ENCODE measurements around the gene THAP3.

Gene THAP3

DNA sequence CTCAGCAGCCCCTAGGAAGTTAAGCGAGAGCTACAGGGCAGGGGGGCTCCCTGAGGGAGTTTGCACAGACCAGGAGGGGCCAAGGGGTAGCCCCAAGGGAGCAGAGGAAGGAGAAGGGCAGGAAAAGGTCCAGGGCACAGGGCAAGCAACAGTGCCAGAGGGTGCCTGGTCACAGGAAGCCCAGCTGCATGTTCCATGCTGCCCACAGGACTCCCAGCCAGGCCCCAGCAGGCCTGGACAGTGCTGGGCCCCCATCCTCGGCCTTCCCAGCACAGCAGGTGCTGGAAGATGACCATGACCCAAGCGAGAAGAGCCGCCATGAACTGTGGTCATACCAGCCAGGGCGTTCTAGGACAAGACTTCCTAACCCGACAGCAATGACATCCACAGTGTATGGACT is 33.0 kb upstream of the THAP3 start:
- DNase-seq (ENCODE audit: low read depth): no peak
- TF ChIP-seq, protein P1, sequence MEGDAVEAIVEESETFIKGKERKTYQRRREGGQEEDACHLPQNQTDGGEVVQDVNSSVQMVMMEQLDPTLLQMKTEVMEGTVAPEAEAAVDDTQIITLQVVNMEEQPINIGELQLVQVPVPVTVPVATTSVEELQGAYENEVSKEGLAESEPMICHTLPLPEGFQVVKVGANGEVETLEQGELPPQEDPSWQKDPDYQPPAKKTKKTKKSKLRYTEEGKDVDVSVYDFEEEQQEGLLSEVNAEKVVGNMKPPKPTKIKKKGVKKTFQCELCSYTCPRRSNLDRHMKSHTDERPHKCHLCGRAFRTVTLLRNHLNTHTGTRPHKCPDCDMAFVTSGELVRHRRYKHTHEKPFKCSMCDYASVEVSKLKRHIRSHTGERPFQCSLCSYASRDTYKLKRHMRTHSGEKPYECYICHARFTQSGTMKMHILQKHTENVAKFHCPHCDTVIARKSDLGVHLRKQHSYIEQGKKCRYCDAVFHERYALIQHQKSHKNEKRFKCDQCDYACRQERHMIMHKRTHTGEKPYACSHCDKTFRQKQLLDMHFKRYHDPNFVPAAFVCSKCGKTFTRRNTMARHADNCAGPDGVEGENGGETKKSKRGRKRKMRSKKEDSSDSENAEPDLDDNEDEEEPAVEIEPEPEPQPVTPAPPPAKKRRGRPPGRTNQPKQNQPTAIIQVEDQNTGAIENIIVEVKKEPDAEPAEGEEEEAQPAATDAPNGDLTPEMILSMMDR (conservative IDR thresholded peaks at IDR 0.05; ENCODE audit: control insufficient read depth, insufficient read depth, low read depth, low read length): no peak
- H3K4me3 ChIP-seq (ENCODE audit: control insufficient read depth, low read depth, low read length): no peak overlapping the region

DNA sequence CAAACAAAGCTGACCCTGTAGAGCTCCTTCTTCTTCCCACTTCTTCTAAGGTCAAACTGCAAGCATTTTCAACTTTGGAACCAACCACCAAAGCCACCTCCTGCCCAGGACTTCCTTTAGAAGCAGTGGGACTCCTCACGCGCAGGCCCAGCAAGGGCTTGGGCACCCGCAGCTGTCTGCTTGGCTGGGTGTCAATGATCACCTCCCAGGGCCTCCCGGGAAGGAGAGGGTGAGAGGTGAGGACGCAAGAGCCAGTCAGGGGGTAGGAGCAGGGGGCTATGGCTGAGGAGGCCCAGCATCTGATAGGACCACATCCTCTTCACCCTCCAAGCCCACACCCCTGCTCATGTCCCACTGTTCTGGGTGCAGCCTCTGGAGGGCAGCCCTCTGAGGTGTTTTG is 32.2 kb upstream of the THAP3 start:
- no peak for DNase-seq (ENCODE audit: low read depth)
- TF ChIP-seq, protein P1 (conservative IDR thresholded peaks at IDR 0.05; ENCODE audit: control insufficient read depth, insufficient read depth, low read depth, low read length): no peak

DNA sequence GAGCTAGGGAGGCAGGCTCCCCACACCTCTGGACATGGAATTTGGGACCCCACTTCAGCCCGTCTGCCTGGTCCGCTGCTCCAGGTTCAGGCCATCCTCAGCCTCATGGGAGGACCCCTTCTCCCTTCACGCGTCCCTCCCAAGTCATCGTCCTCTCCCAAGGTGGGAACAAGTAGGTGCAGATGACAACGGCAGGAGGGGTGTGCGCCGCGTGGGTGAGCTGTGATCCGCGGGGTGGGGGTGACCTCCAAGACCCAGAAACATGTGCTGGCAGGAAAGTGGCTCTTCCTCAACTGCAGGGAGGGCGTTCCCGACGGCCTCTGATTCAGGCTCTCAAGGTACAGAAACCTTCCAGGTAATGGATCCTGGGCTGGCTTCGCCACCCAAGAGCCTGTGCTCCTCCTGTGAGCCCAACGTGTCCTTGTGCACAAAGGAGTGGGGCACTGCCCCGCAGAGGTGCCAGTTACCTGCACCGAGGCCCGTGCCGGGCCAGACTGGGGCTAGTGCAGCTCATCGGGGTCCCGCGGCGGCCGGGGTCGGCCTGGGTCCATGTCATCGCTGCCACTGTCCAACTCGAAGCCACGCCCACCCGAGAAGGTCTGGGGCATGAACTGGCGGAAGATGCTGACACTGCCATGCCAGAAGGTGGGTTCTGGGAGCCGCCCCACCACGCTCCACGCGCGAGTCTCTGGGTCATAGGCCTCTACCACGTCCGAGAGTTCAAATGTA is 31.6 kb upstream of the THAP3 start:
- TF ChIP-seq, protein P1 (conservative IDR thresholded peaks at IDR 0.05; ENCODE audit: control insufficient read depth, insufficient read depth, low read depth, low read length): no peak

More for the DNA sequence above, 32.2 kb upstream of the THAP3 start:
- H3K4me3 ChIP-seq (ENCODE audit: control insufficient read depth, low read depth, low read length): no peak overlapping the region

DNA sequence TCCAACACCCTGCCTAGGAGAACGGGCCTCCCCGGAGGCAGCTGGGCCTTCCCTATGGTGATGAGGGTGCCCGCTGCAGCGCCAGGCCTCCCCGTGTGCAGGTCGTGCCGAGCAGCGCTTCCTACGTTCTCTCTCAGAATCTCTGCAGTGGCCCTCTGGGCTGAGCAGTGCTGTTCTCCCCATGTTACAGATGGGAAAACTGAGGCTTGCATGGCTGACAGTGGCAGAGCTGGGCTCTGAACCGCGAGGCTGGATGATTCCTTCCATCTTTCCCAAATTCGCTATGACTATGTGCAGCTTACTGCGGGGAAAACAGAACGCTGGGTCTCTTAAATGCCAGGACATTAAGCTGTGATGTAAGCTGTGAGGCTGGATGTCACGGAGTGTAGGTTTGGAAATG is 30.9 kb upstream of the THAP3 start:
- DNase-seq (ENCODE audit: low read depth): no peak
- no peak overlapping the region for H3K4me3 ChIP-seq (ENCODE audit: control insufficient read depth, low read depth, low read length)
- TF ChIP-seq, protein P1 (conservative IDR thresholded peaks at IDR 0.05; ENCODE audit: control insufficient read depth, insufficient read depth, low read depth, low read length): no peak

More for the DNA sequence above, 31.6 kb upstream of the THAP3 start:
- H3K4me3 ChIP-seq (ENCODE audit: control insufficient read depth, low read depth, low read length): no peak overlapping the region
- DNase-seq (ENCODE audit: low read depth): no peak

DNA sequence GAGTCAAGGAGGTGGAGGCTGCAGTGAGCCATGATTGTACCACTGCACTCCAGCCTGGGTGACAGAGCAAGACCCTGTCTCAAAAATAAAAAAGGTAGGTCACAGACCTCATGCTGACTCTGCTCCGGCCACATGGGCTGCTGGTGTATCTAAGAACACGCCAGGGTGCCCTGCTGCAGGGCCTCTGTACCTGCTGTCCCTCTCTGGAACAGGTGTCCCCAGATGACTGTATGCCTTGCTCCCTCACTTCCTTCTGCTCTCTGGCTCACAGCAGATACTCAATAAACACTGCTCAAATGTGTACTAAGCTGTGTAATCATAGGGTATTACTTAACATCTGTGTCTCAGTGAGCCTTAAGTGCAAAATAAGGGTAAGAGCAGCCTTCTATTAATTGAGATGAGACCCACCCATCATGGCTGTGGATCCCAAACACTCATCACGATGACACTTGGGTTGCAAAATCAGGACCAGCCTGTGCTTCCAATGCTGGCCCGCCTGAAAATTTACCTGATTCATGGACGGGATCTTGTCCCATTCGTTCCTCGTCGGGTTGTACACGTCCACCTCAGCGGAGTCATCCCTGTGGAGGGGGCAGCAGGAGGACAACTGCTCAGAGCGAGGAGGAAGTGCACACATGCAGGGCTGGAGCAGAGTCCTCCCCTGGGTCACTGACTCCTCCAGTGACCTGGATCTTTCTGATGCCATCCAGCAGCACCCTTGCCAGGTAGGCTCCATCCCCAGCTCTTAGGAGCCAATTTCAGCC is 29.5 kb upstream of the THAP3 start:
- TF ChIP-seq, protein P1 (conservative IDR thresholded peaks at IDR 0.05; ENCODE audit: control insufficient read depth, insufficient read depth, low read depth, low read length): no peak
- no peak overlapping the region for H3K4me3 ChIP-seq (ENCODE audit: control insufficient read depth, low read depth, low read length)
- DNase-seq (ENCODE audit: low read depth): no peak

DNA sequence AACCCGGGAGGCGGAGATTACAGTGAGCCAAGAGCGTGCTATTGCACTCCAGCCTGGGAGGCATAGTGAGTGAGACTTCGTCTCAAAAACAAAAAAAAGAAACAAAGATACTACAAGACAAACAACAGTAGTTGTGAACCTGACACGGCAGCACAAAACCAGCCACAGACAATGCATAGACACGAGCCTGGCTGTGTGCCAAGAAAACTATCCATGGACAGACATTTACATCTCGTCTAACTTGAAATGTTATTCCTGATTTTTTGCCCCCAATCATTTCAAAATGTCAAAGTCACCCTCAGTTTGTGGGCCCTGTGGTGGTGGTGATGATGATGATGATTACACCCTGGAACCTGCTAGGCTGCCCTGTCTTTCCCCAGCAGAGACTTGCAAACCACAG is 28.3 kb upstream of the THAP3 start:
- TF ChIP-seq, protein P1 (conservative IDR thresholded peaks at IDR 0.05; ENCODE audit: control insufficient read depth, insufficient read depth, low read depth, low read length): no peak
- H3K4me3 ChIP-seq (ENCODE audit: control insufficient read depth, low read depth, low read length): no peak overlapping the region
- DNase-seq (ENCODE audit: low read depth): no peak
